HEK293 (cell line): ENCODE measurements around the gene KRT16.

Experiments
- CTCF ChIA-PET: fragments of 350-600 bp; formaldehyde crosslinking; extraction: SDS; loops from one replicate; lab custom pipeline; 2021; ENCODE audit warnings: antibody characterized with exemption; lab: Yijun Ruan, JAX
- POLR2A ChIA-PET: fragments of 300-600 bp; formaldehyde crosslinking; extraction: SDS; loops from one replicate; lab custom pipeline; 2020; ENCODE audit warnings: antibody characterized with exemption, inconsistent platforms; lab: Yijun Ruan, JAX
- H3K27ac ChIP-seq: fragments of 200-500 bp; sonication (Bioruptor generic); 2 replicates; pipeline ENCODE4 v1.5.1; 2014; ENCODE audit warnings: low read depth, low read length, control low read depth, inconsistent platforms; ENCODE audit errors: extremely low read depth
- H3K36me3 ChIP-seq, 2 experiments: fragments of 200-500 bp in 1 of 2; sonication (Bioruptor generic) in 1 of 2; 1 replicate in 1 of 2; 2 replicates in 1 of 2; pipeline ENCODE4 v1.5.1; 2014 to 2017; ENCODE audit warnings: inconsistent platforms in 2 of 2, low read length in 2 of 2; ENCODE audit not compliant: control insufficient read depth in 2 of 2, insufficient read depth in 1 of 2
- H3K4me1 ChIP-seq: fragments of 200-500 bp; sonication (Bioruptor generic); 2 replicates; pipeline ENCODE4 v1.5.1; 2014; ENCODE audit warnings: mild to moderate bottlenecking, low read length, inconsistent platforms; ENCODE audit not compliant: control insufficient read depth, insufficient read depth
- H3K4me3 ChIP-seq: 2 replicates; pipeline ENCODE4 v1.5.1; 2011; ENCODE audit warnings: low read depth, mild to moderate bottlenecking, control low read depth, low read length, moderate library complexity
- H3K9me3 ChIP-seq: fragments of 200-500 bp; sonication (Bioruptor generic); 2 replicates; pipeline ENCODE4 v1.5.1; 2014; ENCODE audit warnings: low read depth, low read length, inconsistent platforms; ENCODE audit not compliant: control insufficient read depth, insufficient read depth
- GLIS2 ChIP-seq: fragments of 450-650 bp; formaldehyde crosslinking; IDR thresholded peaks from 2 replicates; pipeline ENCODE4 v1.5.1; 2016; ENCODE audit warnings: missing biosample characterization, missing genetic modification characterization
- SP2 ChIP-seq: fragments of 450-650 bp; formaldehyde crosslinking; IDR thresholded peaks from 2 replicates; pipeline ENCODE4 v1.5.1; 2016; ENCODE audit warnings: missing biosample characterization, missing genetic modification characterization
- ZIC2 ChIP-seq: fragments of 450-650 bp; formaldehyde crosslinking; IDR thresholded peaks from 2 replicates; pipeline ENCODE4 v1.5.1; 2016; ENCODE audit warnings: missing biosample characterization, missing genetic modification characterization
- ZNF175 ChIP-seq: fragments of 450-650 bp; formaldehyde crosslinking; IDR thresholded peaks from 2 replicates; pipeline ENCODE4 v1.5.1; 2016; ENCODE audit warnings: missing biosample characterization, missing genetic modification characterization
- ZNF239 ChIP-seq: fragments of 450-650 bp; formaldehyde crosslinking; IDR thresholded peaks from 2 replicates; pipeline ENCODE4 v1.5.1; 2016; ENCODE audit warnings: missing biosample characterization, missing genetic modification characterization
- ZNF248 ChIP-seq: fragments of 450-650 bp; formaldehyde crosslinking; IDR thresholded peaks from 2 replicates; pipeline ENCODE4 v1.5.1; 2017; ENCODE audit warnings: missing biosample characterization, missing genetic modification characterization
- ZNF274 ChIP-seq, 2 experiments: fragments of 200-500 bp in 1 of 2; fragments of 450-650 bp in 1 of 2; sonication (Bioruptor generic) in 1 of 2; formaldehyde crosslinking in 1 of 2; IDR thresholded peaks; 2 replicates each; pipeline versions ENCODE4 v1.5.1 to v1.6.1; 2014 to 2016; ENCODE audit warnings: borderline replicate concordance in 1 of 2, inconsistent platforms in 1 of 2, low read length in 1 of 2, missing biosample characterization in 1 of 2, missing genetic modification characterization in 1 of 2
- ZNF311 ChIP-seq: fragments of 450-650 bp; formaldehyde crosslinking; IDR thresholded peaks from 2 replicates; pipeline ENCODE4 v1.5.1; 2017; ENCODE audit warnings: missing biosample characterization, missing genetic modification characterization, borderline replicate concordance
- ZNF335 ChIP-seq: fragments of 450-650 bp; formaldehyde crosslinking; conservative IDR thresholded peaks from 2 replicates; pipeline ENCODE4 v1.5.1; 2016; ENCODE audit warnings: missing biosample characterization, missing genetic modification characterization
- ZNF514 ChIP-seq: fragments of 450-650 bp; formaldehyde crosslinking; IDR thresholded peaks from 2 replicates; pipeline ENCODE4 v1.5.1; 2016; ENCODE audit warnings: missing biosample characterization, missing genetic modification characterization
- ZNF621 ChIP-seq: fragments of 450-650 bp; formaldehyde crosslinking; IDR thresholded peaks from 2 replicates; pipeline ENCODE4 v1.5.1; 2017; ENCODE audit warnings: missing biosample characterization, missing genetic modification characterization
- TF ChIP-seq, protein P1 (sequence below): fragments of 450-650 bp; formaldehyde crosslinking; IDR thresholded peaks from 2 replicates; pipeline ENCODE4; 2016; ENCODE audit warnings: missing biosample characterization, missing genetic modification characterization
- TF ChIP-seq, protein P2 (sequence below): fragments of 450-650 bp; formaldehyde crosslinking; conservative IDR thresholded peaks from 2 replicates; pipeline ENCODE4 v1.5.1; 2016; ENCODE audit warnings: low read depth, missing biosample characterization, missing genetic modification characterization
- TF ChIP-seq, protein P3 (sequence below): fragments of 450-650 bp; formaldehyde crosslinking; IDR thresholded peaks from 2 replicates; pipeline ENCODE4 v1.5.1; 2017; ENCODE audit warnings: missing biosample characterization, missing genetic modification characterization
- TF ChIP-seq, protein P4 (sequence below): fragments of 450-650 bp; formaldehyde crosslinking; IDR thresholded peaks from 2 replicates; pipeline ENCODE4 v1.5.1; 2016; ENCODE audit warnings: missing biosample characterization, missing genetic modification characterization

KRT16 gene

DNA sequence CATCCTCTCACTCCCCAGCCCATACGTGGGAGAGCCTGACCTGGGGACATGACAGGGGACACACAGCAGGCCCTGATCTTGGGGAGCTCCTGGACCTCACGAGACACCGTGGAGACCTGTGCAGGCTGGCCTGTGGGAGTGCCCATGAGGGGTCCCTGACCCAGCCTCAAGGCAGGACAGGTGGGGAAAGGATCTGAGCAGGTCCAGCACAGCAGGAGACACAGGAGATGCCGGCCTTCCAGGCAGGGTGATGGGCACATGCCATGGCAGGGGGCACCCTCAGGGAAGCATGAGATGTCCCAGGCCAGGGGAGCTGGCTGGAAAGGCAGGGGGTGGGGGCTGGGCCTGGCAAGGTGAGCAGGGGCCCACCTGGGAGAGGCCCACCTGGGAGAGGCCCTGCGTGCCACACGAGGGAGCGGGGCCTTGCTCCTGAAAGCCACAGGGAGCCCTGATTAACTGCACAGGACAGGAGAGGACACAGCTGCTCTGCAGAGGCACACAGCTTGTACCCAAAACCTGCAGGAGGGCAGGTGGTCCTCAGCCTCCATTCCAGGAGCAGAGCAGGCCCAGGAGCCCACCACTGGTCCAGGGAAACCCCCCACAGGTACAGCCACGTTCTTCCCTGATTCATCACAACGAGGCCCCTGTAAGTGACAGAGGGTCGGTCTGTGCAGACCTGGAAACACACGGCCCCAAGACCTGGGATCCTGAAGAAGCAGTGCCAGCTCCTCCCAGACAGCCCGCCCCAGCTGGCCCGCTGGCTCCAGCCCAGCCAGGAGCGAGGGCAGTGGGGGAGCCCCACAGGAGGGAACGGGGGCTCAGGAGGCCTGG, 38.4 kb upstream of the KRT16 start:
- no peaks in the 10 kb centered on the region; the same call in 1 of the 2 replicates for H3K4me1 ChIP-seq
- CTCF ChIA-PET, result interaction anchor here (0.5 to 15.7 kb wide), 8 partner anchors 14 to 795 kb away, joined by 3 to 567 read pairs (median 6); no protein-coding TSS in a partner anchor
- no peaks in the 10 kb centered on the region for H3K36me3 ChIP-seq
- no peak overlapping the region for H3K4me3 ChIP-seq
- no peak overlapping the region for H3K27ac ChIP-seq
- TF ChIP-seq ZNF514 (tag by site-specific recombination), result no peak
- no peak for TF ChIP-seq ZNF239 (tag by site-specific recombination)
- TF ChIP-seq ZIC2 (tag by site-specific recombination), result 0 out of 2 replicates have a peak, but pooled peaks have one; percentile 27
- TF ChIP-seq SP2, result no peak
- TF ChIP-seq, protein P1, sequence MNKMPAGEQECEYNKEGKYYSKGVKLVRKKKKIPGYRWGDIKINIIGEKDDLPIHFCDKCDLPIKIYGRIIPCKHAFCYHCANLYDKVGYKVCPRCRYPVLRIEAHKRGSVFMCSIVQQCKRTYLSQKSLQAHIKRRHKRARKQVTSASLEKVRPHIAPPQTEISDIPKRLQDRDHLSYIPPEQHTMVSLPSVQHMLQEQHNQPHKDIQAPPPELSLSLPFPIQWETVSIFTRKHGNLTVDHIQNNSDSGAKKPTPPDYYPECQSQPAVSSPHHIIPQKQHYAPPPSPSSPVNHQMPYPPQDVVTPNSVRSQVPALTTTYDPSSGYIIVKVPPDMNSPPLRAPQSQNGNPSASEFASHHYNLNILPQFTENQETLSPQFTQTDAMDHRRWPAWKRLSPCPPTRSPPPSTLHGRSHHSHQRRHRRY, result no peak
- TF ChIP-seq, protein P2, sequence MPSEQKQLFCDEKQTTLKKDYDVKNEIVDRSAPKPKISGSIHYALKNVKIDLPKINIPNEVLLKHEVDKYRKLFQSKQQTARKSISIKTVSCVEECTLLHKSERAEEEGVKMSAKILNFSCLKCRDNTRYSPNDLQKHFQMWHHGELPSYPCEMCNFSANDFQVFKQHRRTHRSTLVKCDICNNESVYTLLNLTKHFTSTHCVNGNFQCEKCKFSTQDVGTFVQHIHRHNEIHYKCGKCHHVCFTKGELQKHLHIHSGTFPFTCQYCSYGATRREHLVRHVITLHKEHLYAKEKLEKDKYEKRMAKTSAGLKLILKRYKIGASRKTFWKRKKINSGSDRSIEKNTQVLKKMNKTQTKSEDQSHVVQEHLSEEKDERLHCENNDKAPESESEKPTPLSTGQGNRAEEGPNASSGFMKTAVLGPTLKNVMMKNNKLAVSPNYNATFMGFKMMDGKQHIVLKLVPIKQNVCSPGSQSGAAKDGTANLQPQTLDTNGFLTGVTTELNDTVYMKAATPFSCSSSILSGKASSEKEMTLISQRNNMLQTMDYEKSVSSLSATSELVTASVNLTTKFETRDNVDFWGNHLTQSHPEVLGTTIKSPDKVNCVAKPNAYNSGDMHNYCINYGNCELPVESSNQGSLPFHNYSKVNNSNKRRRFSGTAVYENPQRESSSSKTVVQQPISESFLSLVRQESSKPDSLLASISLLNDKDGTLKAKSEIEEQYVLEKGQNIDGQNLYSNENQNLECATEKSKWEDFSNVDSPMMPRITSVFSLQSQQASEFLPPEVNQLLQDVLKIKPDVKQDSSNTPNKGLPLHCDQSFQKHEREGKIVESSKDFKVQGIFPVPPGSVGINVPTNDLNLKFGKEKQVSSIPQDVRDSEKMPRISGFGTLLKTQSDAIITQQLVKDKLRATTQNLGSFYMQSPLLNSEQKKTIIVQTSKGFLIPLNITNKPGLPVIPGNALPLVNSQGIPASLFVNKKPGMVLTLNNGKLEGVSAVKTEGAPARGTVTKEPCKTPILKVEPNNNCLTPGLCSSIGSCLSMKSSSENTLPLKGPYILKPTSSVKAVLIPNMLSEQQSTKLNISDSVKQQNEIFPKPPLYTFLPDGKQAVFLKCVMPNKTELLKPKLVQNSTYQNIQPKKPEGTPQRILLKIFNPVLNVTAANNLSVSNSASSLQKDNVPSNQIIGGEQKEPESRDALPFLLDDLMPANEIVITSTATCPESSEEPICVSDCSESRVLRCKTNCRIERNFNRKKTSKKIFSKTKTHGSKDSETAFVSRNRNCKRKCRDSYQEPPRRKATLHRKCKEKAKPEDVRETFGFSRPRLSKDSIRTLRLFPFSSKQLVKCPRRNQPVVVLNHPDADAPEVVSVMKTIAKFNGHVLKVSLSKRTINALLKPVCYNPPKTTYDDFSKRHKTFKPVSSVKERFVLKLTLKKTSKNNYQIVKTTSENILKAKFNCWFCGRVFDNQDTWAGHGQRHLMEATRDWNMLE (tag by site-specific recombination), result no peak
- TF ChIP-seq GLIS2 (tag by site-specific recombination), result peak; percentile 45; the same call in 1 of the 2 replicates
- TF ChIP-seq, all 188 proteins: peak for 2
- POLR2A ChIA-PET, result interaction anchor here (0.6 to 1.3 kb wide), 3 partner anchors 37 to 109 kb away, joined by 3 read pairs; no protein-coding TSS in a partner anchor
- no peaks in the 10 kb centered on the region for H3K9me3 ChIP-seq

DNA sequence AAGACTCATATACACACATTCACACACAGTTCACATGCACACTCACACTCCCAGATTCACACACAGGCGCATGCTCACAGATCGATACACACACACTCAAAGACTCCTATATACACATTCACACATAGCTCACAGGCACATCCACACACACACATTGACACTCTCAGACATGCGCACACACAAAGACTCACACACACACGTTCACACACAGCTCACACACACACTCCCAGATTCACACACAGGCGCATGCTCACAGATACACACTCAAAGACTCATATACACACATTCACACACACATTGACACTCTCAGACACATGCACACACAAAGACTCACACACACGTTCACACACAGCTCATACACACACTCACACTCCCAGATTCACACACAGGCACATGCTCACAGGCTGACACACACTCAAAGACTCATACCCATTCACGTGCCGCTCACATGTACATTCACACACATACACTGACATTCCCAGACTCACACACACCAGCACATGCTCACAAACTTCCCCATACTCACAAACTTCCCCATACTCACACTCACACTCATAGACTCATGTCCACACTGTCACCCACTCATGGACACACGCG, 37.5 kb upstream of the KRT16 start:
- Histone ChIP-seq H3K27ac (no peak overlapping the region), H3K4me1 (no peaks in the 10 kb centered on the region), H3K4me3 (no peak overlapping the region), H3K36me3 (no peaks in the 10 kb centered on the region), H3K9me3 (no peaks in the 10 kb centered on the region)
- ChIA-PET POLR2A (interaction anchor here (1.3 kb wide), 1 partner anchor 38 kb away, joined by 3 read pairs; no protein-coding TSS in a partner anchor), CTCF (interaction anchor here (0.5 to 15.7 kb wide), 29 partner anchors 8 to 1755 kb away, joined by 3 to 567 read pairs (median 9); partner anchors contain the start of gene KRT9)
- no peak for TF ChIP-seq SP2
- TF ChIP-seq, protein P3, sequence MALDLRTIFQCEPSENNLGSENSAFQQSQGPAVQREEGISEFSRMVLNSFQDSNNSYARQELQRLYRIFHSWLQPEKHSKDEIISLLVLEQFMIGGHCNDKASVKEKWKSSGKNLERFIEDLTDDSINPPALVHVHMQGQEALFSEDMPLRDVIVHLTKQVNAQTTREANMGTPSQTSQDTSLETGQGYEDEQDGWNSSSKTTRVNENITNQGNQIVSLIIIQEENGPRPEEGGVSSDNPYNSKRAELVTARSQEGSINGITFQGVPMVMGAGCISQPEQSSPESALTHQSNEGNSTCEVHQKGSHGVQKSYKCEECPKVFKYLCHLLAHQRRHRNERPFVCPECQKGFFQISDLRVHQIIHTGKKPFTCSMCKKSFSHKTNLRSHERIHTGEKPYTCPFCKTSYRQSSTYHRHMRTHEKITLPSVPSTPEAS (tag by site-specific recombination), result peak; percentile 78
- no peak for TF ChIP-seq ZNF335 (tag by site-specific recombination)
- TF ChIP-seq, protein P4, sequence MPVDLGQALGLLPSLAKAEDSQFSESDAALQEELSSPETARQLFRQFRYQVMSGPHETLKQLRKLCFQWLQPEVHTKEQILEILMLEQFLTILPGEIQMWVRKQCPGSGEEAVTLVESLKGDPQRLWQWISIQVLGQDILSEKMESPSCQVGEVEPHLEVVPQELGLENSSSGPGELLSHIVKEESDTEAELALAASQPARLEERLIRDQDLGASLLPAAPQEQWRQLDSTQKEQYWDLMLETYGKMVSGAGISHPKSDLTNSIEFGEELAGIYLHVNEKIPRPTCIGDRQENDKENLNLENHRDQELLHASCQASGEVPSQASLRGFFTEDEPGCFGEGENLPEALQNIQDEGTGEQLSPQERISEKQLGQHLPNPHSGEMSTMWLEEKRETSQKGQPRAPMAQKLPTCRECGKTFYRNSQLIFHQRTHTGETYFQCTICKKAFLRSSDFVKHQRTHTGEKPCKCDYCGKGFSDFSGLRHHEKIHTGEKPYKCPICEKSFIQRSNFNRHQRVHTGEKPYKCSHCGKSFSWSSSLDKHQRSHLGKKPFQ (tag by site-specific recombination), result peak; percentile 90
- 0 out of 2 replicates have a peak, but pooled peaks have one; percentile 22 for TF ChIP-seq ZNF621 (tag by site-specific recombination)
- TF ChIP-seq ZNF175 (tag by site-specific recombination), result 0 out of 2 replicates have a peak, but pooled peaks have one; percentile 11
- TF ChIP-seq ZNF274 (IDR thresholded peaks at IDR 0.05; ENCODE audit: low read length), result no peak
- peak; percentile 21; the same call in 1 of the 2 replicates for TF ChIP-seq ZNF274 (tag by site-specific recombination; IDR thresholded peaks at IDR 0.05; ENCODE audit: borderline replicate concordance)
- TF ChIP-seq ZNF248, result no peak
- peak; percentile 44; the same call in 1 of the 2 replicates for TF ChIP-seq ZNF311 (tag by site-specific recombination)
